ENCODE results near the gene EPHB6.

- TF ChIP-seq YY1 (IDR thresholded peaks at IDR 0.05; ENCODE audit: low read depth) (no peak), REST (IDR thresholded peaks at IDR 0.05; ENCODE audit: low read depth) (no peak), EP300 (IDR thresholded peaks at IDR 0.05; ENCODE audit: borderline replicate concordance) (no peak), MAX (IDR thresholded peaks at IDR 0.05) (no peak), NFIC (IDR thresholded peaks at IDR 0.05) (no peak), USF1 (IDR thresholded peaks at IDR 0.05) (no peak), FOXM1 (IDR thresholded peaks at IDR 0.05; ENCODE audit: borderline replicate concordance, low read depth) (no peak), RAD21 (IDR thresholded peaks at IDR 0.05; ENCODE audit: low read depth) (no peak), CEBPB (IDR thresholded peaks at IDR 0.05) (no peak)
These were observed 60.4 kb downstream of the EPHB6 start for GRCh38 chr7:142915315-142915714.
